Stomach (tissue), 9 donors: ENCODE results near the gene CCBE1. TPM values are rescaled to one million over a fixed set of nuclear protein-coding genes. Genes with fewer than 3 reads are reported as not detected.

Experiments used
- DNase-seq, 2 donors: peaks; one replicate each; pipeline versions ENCODE4 v3.0.0 to v3.0.0-alpha.2; 2013 to 2019
- H3K27ac ChIP-seq, 5 donors: fragments of 200-600 bp in 4 of 5; sonication (generic) in 4 of 5; one replicate each; pipeline ENCODE4 v1.5.1; 2013 to 2019; ENCODE audit warnings: mild to moderate bottlenecking in 1 of 5, moderate library complexity in 1 of 5
- H3K27me3 ChIP-seq, 3 donors: fragments of 200-600 bp; sonication (generic); one replicate each; pipeline ENCODE4 v1.5.1; 2017 to 2019; ENCODE audit warnings: mixed run types in 1 of 3
- H3K36me3 ChIP-seq, 4 donors: fragments of 200-600 bp; sonication (generic); 1 replicate in 3 of 4; 2 replicates in 1 of 4; pipeline ENCODE4 v1.5.1; 2016 to 2019
- H3K4me1 ChIP-seq, 4 donors: fragments of 200-600 bp; sonication (generic); one replicate each; pipeline ENCODE4 v1.5.1; 2016 to 2019
- H3K4me3 ChIP-seq, 4 donors: fragments of 200-600 bp; sonication (generic) in 3 of 4; one replicate each; pipeline ENCODE4 v1.5.1; 2016 to 2019; ENCODE audit warnings: mild to moderate bottlenecking in 1 of 4
- H3K9me3 ChIP-seq, 4 donors: fragments of 200-600 bp; sonication (generic); one replicate each; pipeline ENCODE4 v1.5.1; 2016 to 2019
- EP300 ChIP-seq: sonication (generic); formaldehyde crosslinking; IDR thresholded peaks from one replicate; pipeline ENCODE4 v1.6.1; 2017; ENCODE audit warnings: antibody characterized with exemption
- POLR2A ChIP-seq, 4 donors: fragments of 450-650 bp; IDR thresholded peaks; one replicate each; pipeline ENCODE4 v1.6.1; 2016; ENCODE audit warnings: antibody characterized with exemption in 4 of 4, control low read depth in 2 of 4, mild to moderate bottlenecking in 1 of 4, moderate library complexity in 1 of 4
- POLR2AphosphoS5 ChIP-seq, 3 donors: sonication (generic); formaldehyde crosslinking; IDR thresholded peaks; one replicate each; pipeline ENCODE4 v1.6.1; 2016; ENCODE audit warnings: antibody characterized with exemption in 3 of 3
- WGBS, 5 donors: extraction: QIAGEN DNeasy Blood & Tissue Kit in 3 of 5; methylation state at CpG; one replicate each; pipeline versions ENCODE4 v1.1.5 to v1.1.7; 2013 to 2018; 5-methylcytosine and 5-hydroxymethylcytosine counted together
- intact Hi-C: fragments of 100-400 bp; cut with DNase I; formaldehyde crosslinking; loops from one replicate; pipeline ENCODE4 v1.15.1; 2023; ENCODE audit warnings: low total_unique reads
- polyA plus RNA-seq, 3 donors: library from polyadenylated mRNA; stranded (reverse); fragments of 200-250 nt; gene quantifications; one replicate each; pipeline ENCODE4 v1.2.3, GENCODE V29; 2013
- total RNA-seq, 5 donors: library from RNA; depleted of rRNA; stranded (reverse); fragments of >200 nt; gene quantifications; one replicate each; pipeline versions ENCODE4 v1.1.0 to v1.2.3, GENCODE V29; 2014 to 2016
- TF ChIP-seq, protein P1 (sequence below), 7 experiments: fragments of 450-650 bp in 4 of 7; fragments of 200-600 bp in 3 of 7; sonication (generic) in 3 of 7; IDR thresholded peaks; one replicate each; pipeline ENCODE4 v1.5.1; 2016 to 2019; ENCODE audit warnings: antibody characterized with exemption in 7 of 7, control low read depth in 2 of 7, mild to moderate bottlenecking in 1 of 7
- donor health status: healthy with polysubstance abuse.
- donor health status: Bipolar disorder and iron deficiency.
- donor health status: healthy.

CCBE1 gene
- total and polyA plus RNA-seq, 8 donors = 0.29 to 4.0 (median 1.2) TPM

DNA sequence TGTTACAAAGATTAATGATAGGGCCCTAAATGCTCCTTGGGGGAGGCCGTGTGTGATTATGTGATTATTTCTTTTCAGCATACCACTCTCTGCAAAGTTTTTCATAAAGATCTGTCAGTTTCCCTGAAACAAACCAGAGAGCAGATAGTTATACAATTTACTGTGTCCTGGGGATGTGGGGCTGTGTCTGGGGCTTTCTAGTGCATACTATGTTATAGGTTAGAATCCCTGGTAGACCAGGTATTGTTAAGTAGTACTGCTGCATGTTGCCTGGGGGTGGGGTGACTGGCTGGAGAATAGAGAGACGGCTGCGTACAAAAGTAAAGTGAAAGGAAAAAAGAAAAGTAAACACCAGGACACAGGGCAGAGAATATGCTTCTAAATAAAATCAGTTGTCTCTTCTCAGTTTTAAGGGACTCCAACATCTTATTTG is 3.3 kb upstream of the CCBE1 start:
- TF ChIP-seq, protein P1, sequence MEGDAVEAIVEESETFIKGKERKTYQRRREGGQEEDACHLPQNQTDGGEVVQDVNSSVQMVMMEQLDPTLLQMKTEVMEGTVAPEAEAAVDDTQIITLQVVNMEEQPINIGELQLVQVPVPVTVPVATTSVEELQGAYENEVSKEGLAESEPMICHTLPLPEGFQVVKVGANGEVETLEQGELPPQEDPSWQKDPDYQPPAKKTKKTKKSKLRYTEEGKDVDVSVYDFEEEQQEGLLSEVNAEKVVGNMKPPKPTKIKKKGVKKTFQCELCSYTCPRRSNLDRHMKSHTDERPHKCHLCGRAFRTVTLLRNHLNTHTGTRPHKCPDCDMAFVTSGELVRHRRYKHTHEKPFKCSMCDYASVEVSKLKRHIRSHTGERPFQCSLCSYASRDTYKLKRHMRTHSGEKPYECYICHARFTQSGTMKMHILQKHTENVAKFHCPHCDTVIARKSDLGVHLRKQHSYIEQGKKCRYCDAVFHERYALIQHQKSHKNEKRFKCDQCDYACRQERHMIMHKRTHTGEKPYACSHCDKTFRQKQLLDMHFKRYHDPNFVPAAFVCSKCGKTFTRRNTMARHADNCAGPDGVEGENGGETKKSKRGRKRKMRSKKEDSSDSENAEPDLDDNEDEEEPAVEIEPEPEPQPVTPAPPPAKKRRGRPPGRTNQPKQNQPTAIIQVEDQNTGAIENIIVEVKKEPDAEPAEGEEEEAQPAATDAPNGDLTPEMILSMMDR (IDR thresholded peaks at IDR 0.05) = no peak
- no peak for TF ChIP-seq EP300
- TF ChIP-seq POLR2AphosphoS5 (IDR thresholded peaks at IDR 0.05) = no peak
- no peak for TF ChIP-seq POLR2A (IDR thresholded peaks at IDR 0.05)
- peak; percentile 35 to 47 for DNase-seq
- Histone ChIP-seq H3K4me1 (peaks cover 25 to 45% (median 37%) of the 10 kb centered on the region in 4 donors), H3K4me3 (no peak overlapping the region), H3K9me3 (no peaks in the 10 kb centered on the region), H3K27me3 (peaks cover 3 to 39% (median 20%) of the 10 kb centered on the region in 3 donors), H3K36me3 (no peaks in the 10 kb centered on the region), H3K27ac (peak overlapping the region in 4 of 5 donors; percentile 1 to 34 (median 20))
- intact Hi-C loops = no loop called here
- 36 to 44% (median 38%) methylated on average over 3 of the region's 3 CpGs for WGBS, 5 donors

DNA sequence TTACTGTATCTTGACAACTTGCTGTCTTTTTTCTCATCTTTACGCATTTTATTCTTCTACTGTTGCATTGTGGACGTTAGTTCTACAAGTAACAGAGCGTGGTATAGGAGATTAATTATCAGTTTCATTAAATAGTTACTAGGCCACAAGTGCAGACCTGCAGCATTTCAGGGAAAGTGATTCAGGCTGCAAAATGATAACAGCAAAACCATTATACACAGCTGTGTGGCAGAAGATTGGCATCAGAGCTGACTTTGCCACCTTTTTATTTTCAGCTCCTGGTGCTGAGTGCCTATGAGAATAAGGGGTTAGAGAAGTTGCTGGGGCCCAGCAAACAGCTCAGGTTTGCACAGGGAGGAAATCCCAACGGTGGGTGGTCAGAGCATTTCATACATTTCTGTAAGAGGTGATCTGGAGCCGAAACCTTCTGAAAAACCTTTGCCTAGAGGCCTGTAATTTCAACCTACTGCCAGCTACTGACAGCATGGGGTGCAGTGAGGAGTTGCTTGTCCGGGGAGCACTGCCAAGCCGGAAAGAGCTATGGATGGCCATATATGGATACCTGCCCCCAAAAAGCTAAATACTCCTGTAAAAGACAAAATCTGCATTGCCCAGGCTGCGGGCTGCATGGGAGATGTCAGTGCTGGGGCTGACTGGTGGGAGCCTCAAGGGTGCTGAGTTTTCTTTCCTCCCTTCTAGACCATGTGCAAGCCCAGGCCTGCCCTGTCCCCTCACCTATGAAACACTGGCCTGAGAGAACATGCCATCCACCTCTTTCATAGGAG is 2.7 kb upstream of the CCBE1 start:
- intact Hi-C loops = no loop called here
- peak overlapping the region in 1 of 5 donors; percentile 30 for H3K27ac ChIP-seq

DNA sequence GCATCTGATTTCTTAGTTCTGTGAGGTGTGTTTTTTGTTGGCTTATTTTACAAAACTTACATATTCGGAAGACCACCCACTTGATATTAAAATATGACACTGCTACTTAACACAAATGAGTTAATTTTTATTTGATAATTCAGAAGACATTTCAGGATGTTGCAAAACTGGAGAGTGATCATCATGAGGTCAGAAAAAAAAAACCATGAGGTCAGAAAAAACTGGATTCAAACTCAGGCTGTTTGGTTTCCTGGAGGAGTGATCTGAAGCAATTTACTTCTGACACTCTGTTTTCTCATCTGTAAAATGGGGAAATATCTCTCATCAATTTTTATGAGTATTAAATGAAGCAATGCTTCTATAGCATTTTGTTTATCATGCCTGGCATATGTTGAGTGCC is 1.8 kb upstream of the CCBE1 start:
- Histone ChIP-seq H3K27me3 (peaks cover 3 to 52% (median 25%) of the 10 kb centered on the region in 3 donors), H3K27ac (no peak overlapping the region), H3K9me3 (no peaks in the 10 kb centered on the region), H3K36me3 (no peaks in the 10 kb centered on the region), H3K4me1 (peaks cover 25 to 45% (median 32%) of the 10 kb centered on the region in 4 donors), H3K4me3 (no peak overlapping the region)
- no peak for DNase-seq
- intact Hi-C loops = no loop called here
- 92 to 100% (median 96%) methylated on average over 1 of the region's 1 CpG for WGBS, 5 donors
- TF ChIP-seq POLR2AphosphoS5 (IDR thresholded peaks at IDR 0.05) = no peak
- TF ChIP-seq, protein P1 (IDR thresholded peaks at IDR 0.05) = no peak
- TF ChIP-seq EP300 = no peak
- no peak for TF ChIP-seq POLR2A (IDR thresholded peaks at IDR 0.05)

More for the DNA sequence above, 2.7 kb upstream of the CCBE1 start:
- Histone ChIP-seq H3K4me3 (no peak overlapping the region), H3K4me1 (peaks cover 25 to 45% (median 34%) of the 10 kb centered on the region in 4 donors), H3K27me3 (peaks cover 3 to 45% (median 25%) of the 10 kb centered on the region in 3 donors), H3K9me3 (no peaks in the 10 kb centered on the region), H3K36me3 (no peaks in the 10 kb centered on the region)
- TF ChIP-seq EP300 (no peak), POLR2A (IDR thresholded peaks at IDR 0.05) (no peak), POLR2AphosphoS5 (IDR thresholded peaks at IDR 0.05) (no peak)
- TF ChIP-seq, protein P1 (IDR thresholded peaks at IDR 0.05) = no peak
- WGBS, 5 donors = 60 to 70% (median 70%) methylated on average over 8 of the region's 8 CpGs
- no peak for DNase-seq

DNA sequence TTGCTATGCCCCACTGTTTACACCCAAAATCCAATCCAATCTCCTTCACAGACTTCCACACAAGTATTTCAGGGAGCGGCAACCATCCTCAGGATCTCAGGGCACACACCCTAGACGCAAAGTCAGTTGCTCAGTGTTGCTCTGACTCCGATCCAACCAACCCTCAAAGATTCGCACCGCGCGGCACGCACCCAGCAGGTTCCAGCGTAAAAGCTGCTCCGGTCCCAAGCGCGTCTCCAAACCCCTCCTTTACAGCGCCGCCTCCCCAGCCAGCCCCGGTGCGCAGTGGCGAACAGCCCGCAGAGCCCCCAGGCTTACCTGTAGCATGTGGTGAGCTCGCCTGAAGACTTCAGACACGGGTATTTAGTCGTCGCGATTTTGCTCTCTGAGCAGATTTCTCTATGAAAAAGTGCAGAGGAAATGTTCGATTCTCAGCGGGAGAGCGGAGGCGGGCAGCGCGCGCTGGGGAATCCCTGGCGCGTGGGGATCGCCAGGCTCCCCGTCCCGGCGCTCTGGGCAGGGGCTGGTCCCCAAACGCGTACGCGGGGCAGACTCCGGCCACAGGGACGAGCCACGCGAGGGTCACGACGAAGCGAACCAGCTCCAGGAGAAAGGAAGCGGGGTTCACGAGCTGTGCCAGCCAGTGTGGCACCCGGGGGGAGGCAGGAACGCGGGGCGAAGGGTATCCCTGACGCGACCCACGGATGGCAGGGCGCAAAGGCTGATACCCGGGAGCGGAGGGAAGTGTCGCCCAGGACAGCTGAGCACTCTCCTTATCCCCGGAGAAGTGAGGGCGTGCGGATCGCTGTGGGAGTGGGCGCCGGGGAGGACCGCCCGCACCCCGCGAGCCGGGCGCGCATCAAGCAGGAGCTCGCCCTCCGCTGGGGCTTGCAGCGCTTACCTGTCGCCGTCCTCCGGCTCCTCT is 650 bp downstream of the CCBE1 start:
- 2 to 5% (median 3%) methylated on average over 54 to 79 of the region's 79 CpGs for WGBS, 5 donors

More for the DNA sequence above, 650 bp downstream of the CCBE1 start:
- peak in 1 of 2 donors; percentile 48 for DNase-seq
- peak overlapping the region; percentile 43 to 53 (median 48) for H3K4me3 ChIP-seq
- peaks cover 25 to 43% (median 32%) of the 10 kb centered on the region in 4 donors for H3K4me1 ChIP-seq
- intact Hi-C loops = no loop called here
- peaks cover 3 to 56% (median 25%) of the 10 kb centered on the region in 3 donors for H3K27me3 ChIP-seq
- no peaks in the 10 kb centered on the region for H3K9me3 ChIP-seq
- H3K27ac ChIP-seq = peak overlapping the region in 4 of 5 donors; percentile 42 to 61 (median 54)
- H3K36me3 ChIP-seq = no peaks in the 10 kb centered on the region
- TF ChIP-seq POLR2AphosphoS5 (IDR thresholded peaks at IDR 0.05) (no peak), EP300 (no peak), POLR2A (IDR thresholded peaks at IDR 0.05) (no peak)
- TF ChIP-seq, protein P1 (IDR thresholded peaks at IDR 0.05) = no peak
